HG03045 (cell line): ENCODE results near the gene SENP1.

ENCODE experiments used
- ATAC-seq: cut with Tn5 transposase; IDR thresholded peaks from one replicate; pipeline ENCODE4 v1.9.1; 2021; ENCODE audit warnings: mild to moderate bottlenecking, moderate library complexity; ENCODE audit not compliant: unreplicated experiment

The SENP1 gene

GRCh38 chr12:48037267-48037915 is 68.5 kb downstream of the SENP1 start:
- no peak for ATAC-seq

- no peak for ATAC-seq
These were observed 69.1 kb downstream of the SENP1 start for GRCh38 chr12:48036818-48037217.

GRCh38 chr12:48034835-48035805 is 70.8 kb downstream of the SENP1 start:
- no peak for ATAC-seq

- no peak for ATAC-seq
These were observed 72.4 kb downstream of the SENP1 start for GRCh38 chr12:48033451-48033850.

GRCh38 chr12:48032597-48032996 is 73.3 kb downstream of the SENP1 start:
- ATAC-seq = no peak

- ATAC-seq = no peak
These were observed 74.5 kb downstream of the SENP1 start for GRCh38 chr12:48031135-48031960.

- ATAC-seq = no peak
These were observed 75.7 kb downstream of the SENP1 start for GRCh38 chr12:48030173-48030650.

- no peak for ATAC-seq
These were observed 76.2 kb downstream of the SENP1 start for GRCh38 chr12:48029491-48030172.

- no peak for ATAC-seq
These were observed 77.1 kb downstream of the SENP1 start for GRCh38 chr12:48028541-48029431.

GRCh38 chr12:48027183-48028002 is 78.5 kb downstream of the SENP1 start:
- ATAC-seq = no peak

- no peak for ATAC-seq
These were observed 79.6 kb downstream of the SENP1 start for GRCh38 chr12:48026060-48026827.

- ATAC-seq = no peak
These were observed 80.6 kb downstream of the SENP1 start for GRCh38 chr12:48025281-48025680.

GRCh38 chr12:48024735-48025134 is 81.1 kb downstream of the SENP1 start:
- ATAC-seq = no peak

GRCh38 chr12:48023386-48023785 is 82.5 kb downstream of the SENP1 start:
- no peak for ATAC-seq

GRCh38 chr12:48022676-48023385 is 83.0 kb downstream of the SENP1 start:
- no peak for ATAC-seq

GRCh38 chr12:48022180-48022521 is 83.7 kb downstream of the SENP1 start:
- no peak for ATAC-seq

- no peak for ATAC-seq
These were observed 84.2 kb downstream of the SENP1 start for GRCh38 chr12:48021485-48022179.
